ENCODE results near the gene KRT2.

GRCh38 chr12:52645982-52646381 lies 6.0 kb downstream of the KRT2 start:
- no peak for TF ChIP-seq ZNF600 (tag by site-specific recombination; IDR thresholded peaks at IDR 0.05)
- TF ChIP-seq ZNF157 (tag by site-specific recombination; IDR thresholded peaks at IDR 0.05) = no peak
- TF ChIP-seq CTCF (tag by site-specific recombination; IDR thresholded peaks at IDR 0.05) = no peak
